HEK293 (cell line): Measurements from ENCODE around the gene LDLRAD3.

Source experiments
- BCL11A ChIP-seq: fragments of 450-650 bp; formaldehyde crosslinking; IDR thresholded peaks from 2 replicates; pipeline ENCODE4 v1.5.1; 2016; ENCODE audit warnings: low read depth, missing biosample characterization, missing genetic modification characterization
- CTCF ChIP-seq: fragments of 450-650 bp; formaldehyde crosslinking; IDR thresholded peaks from 2 replicates; pipeline ENCODE4 v1.5.1; 2016; ENCODE audit warnings: missing biosample characterization, missing genetic modification characterization
- HOXA7 ChIP-seq: sonication (generic); formaldehyde crosslinking; IDR thresholded peaks from 2 replicates; pipeline ENCODE4 v1.8.1; 2022; ENCODE audit warnings: missing genetic modification reagents, borderline replicate concordance
- KLF9 ChIP-seq: fragments of 450-650 bp; formaldehyde crosslinking; IDR thresholded peaks from 2 replicates; pipeline ENCODE4 v1.5.1; 2016; ENCODE audit warnings: missing biosample characterization, missing genetic modification characterization, low read depth
- TCF7L2 ChIP-seq: IDR thresholded peaks from 2 replicates; pipeline ENCODE4 v1.6.1; 2011; ENCODE audit warnings: low read depth, mild to moderate bottlenecking, inconsistent platforms, low read length, moderate library complexity, borderline replicate concordance
- ZFHX2 ChIP-seq: fragments of 450-650 bp; formaldehyde crosslinking; conservative IDR thresholded peaks from 2 replicates; pipeline ENCODE4 v1.5.1; 2016; ENCODE audit warnings: missing biosample characterization, missing genetic modification characterization
- ZNF140 ChIP-seq: fragments of 450-650 bp; formaldehyde crosslinking; IDR thresholded peaks from 2 replicates; pipeline ENCODE4 v1.5.1; 2016; ENCODE audit warnings: missing biosample characterization, missing genetic modification characterization
- ZNF473 ChIP-seq: fragments of 450-650 bp; formaldehyde crosslinking; IDR thresholded peaks from 2 replicates; pipeline ENCODE4 v1.5.1; 2017; ENCODE audit warnings: missing biosample characterization, missing genetic modification characterization
- ZNF558 ChIP-seq: fragments of 450-650 bp; formaldehyde crosslinking; IDR thresholded peaks from 2 replicates; pipeline ENCODE4 v1.5.1; 2016; ENCODE audit warnings: missing biosample characterization, missing genetic modification characterization
- ZNF670 ChIP-seq: fragments of 450-650 bp; formaldehyde crosslinking; IDR thresholded peaks from 2 replicates; pipeline ENCODE4 v1.5.1; 2016; ENCODE audit warnings: missing biosample characterization, missing genetic modification characterization, low read depth
- ZNF704 ChIP-seq: fragments of 450-650 bp; formaldehyde crosslinking; IDR thresholded peaks from 2 replicates; pipeline ENCODE4 v1.5.1; 2016; ENCODE audit warnings: missing biosample characterization, missing genetic modification characterization

GRCh38 chr11:36121054-36121453, 177.2 kb downstream of the LDLRAD3 start:
- TF ChIP-seq CTCF (no peak), KLF9 (no peak), TCF7L2 (no peak), ZNF473 (no peak), ZNF704 (tag by site-specific recombination) (no peak), BCL11A (tag by site-specific recombination) (no peak), HOXA7 (CRISPR knock-in tag) (no peak), ZFHX2 (tag by site-specific recombination) (no peak), ZNF670 (tag by site-specific recombination) (no peak), ZNF558 (tag by site-specific recombination) (no peak), ZNF140 (tag by site-specific recombination) (no peak)
